ENCODE results near the gene TSPAN4. TPM values are rescaled to one million over a fixed set of nuclear protein-coding genes. Genes with fewer than 3 reads are reported as not detected.

The TSPAN4 gene
- total RNA-seq, 3 donors from 2014 or later (not counting 1 experiment from before 2014, with no cell fraction given): 11.2 to 18.6 (median 14.6) TPM

DNA sequence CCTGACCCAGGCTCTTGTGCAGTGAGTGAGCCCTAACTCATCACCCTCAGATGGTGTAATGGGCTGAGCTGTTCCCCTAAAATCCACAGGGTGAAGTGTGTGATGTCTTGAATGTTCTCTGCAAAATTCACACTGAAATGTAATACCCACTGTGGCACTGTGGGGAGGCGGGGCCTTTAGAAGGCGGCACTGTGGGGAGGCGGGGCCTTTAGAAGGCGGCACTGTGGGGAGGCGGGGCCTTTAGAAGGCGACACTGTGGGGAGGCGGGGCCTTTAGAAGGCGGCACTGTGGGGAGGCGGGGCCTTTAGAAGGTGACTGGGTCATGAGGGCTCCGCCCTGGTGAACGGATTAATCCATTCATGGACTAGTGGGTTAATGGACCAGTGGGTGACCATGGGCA lies 34.9 kb downstream of the TSPAN4 start:
- Histone ChIP-seq H3K27ac (ENCODE audit: low read length) (no peak overlapping the region), H3K36me3 (ENCODE audit: control insufficient read depth, insufficient read depth, low read length) (peaks cover 7% of the 10 kb centered on the region), H3K4me1 (ENCODE audit: control insufficient read depth, insufficient read depth, low read length) (no peaks in the 10 kb centered on the region), H3K9me3 (ENCODE audit: control insufficient read depth, insufficient read depth, low read length) (no peaks in the 10 kb centered on the region), H3K4me3 (ENCODE audit: low read length) (no peak overlapping the region), H3K27me3 (ENCODE audit: control insufficient read depth, insufficient read depth, low read length) (no peaks in the 10 kb centered on the region)
- Mint-ChIP-seq H3K27ac (no peak overlapping the region), H3K4me1 (no peaks in the 10 kb centered on the region), H3K36me3 (no peaks in the 10 kb centered on the region), H3K4me3 (no peak overlapping the region), H3K9me3 (no peaks in the 10 kb centered on the region), H3K27me3 (ENCODE audit: low read depth in 2 of 2) (no peaks in the 10 kb centered on the region)
- no peak for ATAC-seq
- no peak for DNase-seq
- intact Hi-C loops (cut with micrococcal nuclease): no loop called here
- TF ChIP-seq, protein P1, sequence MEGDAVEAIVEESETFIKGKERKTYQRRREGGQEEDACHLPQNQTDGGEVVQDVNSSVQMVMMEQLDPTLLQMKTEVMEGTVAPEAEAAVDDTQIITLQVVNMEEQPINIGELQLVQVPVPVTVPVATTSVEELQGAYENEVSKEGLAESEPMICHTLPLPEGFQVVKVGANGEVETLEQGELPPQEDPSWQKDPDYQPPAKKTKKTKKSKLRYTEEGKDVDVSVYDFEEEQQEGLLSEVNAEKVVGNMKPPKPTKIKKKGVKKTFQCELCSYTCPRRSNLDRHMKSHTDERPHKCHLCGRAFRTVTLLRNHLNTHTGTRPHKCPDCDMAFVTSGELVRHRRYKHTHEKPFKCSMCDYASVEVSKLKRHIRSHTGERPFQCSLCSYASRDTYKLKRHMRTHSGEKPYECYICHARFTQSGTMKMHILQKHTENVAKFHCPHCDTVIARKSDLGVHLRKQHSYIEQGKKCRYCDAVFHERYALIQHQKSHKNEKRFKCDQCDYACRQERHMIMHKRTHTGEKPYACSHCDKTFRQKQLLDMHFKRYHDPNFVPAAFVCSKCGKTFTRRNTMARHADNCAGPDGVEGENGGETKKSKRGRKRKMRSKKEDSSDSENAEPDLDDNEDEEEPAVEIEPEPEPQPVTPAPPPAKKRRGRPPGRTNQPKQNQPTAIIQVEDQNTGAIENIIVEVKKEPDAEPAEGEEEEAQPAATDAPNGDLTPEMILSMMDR (IDR thresholded peaks at IDR 0.05): no peak
- WGBS (ENCODE audit: insufficient coverage): 96% methylated on average over 11 of the region's 11 CpGs

DNA sequence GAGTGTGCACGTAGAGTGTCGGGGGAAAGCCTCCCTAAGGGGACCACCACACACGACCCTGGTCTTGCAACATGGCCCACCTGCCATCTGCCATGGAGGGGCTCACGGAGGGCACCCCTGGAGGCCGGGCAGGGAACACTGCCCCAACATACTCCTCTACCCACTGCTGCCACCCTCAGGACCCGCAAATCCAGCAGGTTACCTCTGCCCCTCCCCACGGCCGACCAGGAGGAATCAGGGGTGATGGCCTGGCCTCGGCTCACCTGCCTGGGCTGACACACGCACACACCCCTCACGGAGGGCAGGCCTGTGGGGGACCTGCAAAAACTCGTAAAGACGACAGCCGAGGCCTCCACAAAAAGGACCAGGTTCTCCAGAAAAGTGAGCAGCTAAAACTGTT lies 37.8 kb downstream of the TSPAN4 start:
- Mint-ChIP-seq H3K4me3 (no peak overlapping the region), H3K27ac (no peak overlapping the region), H3K4me1 (no peaks in the 10 kb centered on the region), H3K36me3 (no peaks in the 10 kb centered on the region), H3K9me3 (no peaks in the 10 kb centered on the region), H3K27me3 (ENCODE audit: low read depth in 2 of 2) (no peaks in the 10 kb centered on the region)
- intact Hi-C loops (cut with micrococcal nuclease): no loop called here
- Histone ChIP-seq H3K36me3 (ENCODE audit: control insufficient read depth, insufficient read depth, low read length) (peaks cover 4% of the 10 kb centered on the region), H3K4me1 (ENCODE audit: control insufficient read depth, insufficient read depth, low read length) (no peaks in the 10 kb centered on the region), H3K27me3 (ENCODE audit: control insufficient read depth, insufficient read depth, low read length) (no peaks in the 10 kb centered on the region), H3K4me3 (ENCODE audit: low read length) (no peak overlapping the region), H3K27ac (ENCODE audit: low read length) (no peak overlapping the region), H3K9me3 (ENCODE audit: control insufficient read depth, insufficient read depth, low read length) (no peaks in the 10 kb centered on the region)
- WGBS (ENCODE audit: insufficient coverage): 91% methylated on average over 14 of the region's 14 CpGs
- TF ChIP-seq, protein P1 (IDR thresholded peaks at IDR 0.05): no peak
- DNase-seq (no peak), ATAC-seq (no peak)

DNA sequence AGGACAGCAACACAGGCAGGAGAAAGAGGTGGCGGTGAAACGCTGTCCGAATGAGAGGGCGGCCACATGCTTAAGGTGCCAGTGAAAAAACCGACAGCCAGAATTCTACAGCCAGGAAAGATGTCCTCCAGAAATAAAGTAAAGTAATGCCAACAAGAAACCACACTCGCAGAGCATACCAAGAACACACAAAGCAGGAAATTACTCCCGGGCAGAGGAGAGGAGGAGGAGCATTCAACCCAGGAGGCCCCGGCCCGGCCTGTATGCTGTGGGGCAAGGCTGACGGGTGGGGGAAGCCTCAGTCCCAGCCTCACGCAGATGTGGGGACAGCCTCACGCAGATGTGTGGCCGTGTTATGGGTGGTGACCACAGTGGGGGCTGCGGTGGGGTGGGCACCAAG lies 39.9 kb downstream of the TSPAN4 start:
- Histone ChIP-seq H3K4me3 (ENCODE audit: low read length) (no peak overlapping the region), H3K27me3 (ENCODE audit: control insufficient read depth, insufficient read depth, low read length) (no peaks in the 10 kb centered on the region), H3K27ac (ENCODE audit: low read length) (no peak overlapping the region), H3K36me3 (ENCODE audit: control insufficient read depth, insufficient read depth, low read length) (peaks cover 4% of the 10 kb centered on the region), H3K9me3 (ENCODE audit: control insufficient read depth, insufficient read depth, low read length) (no peaks in the 10 kb centered on the region), H3K4me1 (ENCODE audit: control insufficient read depth, insufficient read depth, low read length) (no peaks in the 10 kb centered on the region)
- Mint-ChIP-seq H3K4me3 (no peak overlapping the region), H3K27ac (no peak overlapping the region), H3K36me3 (no peaks in the 10 kb centered on the region), H3K9me3 (no peaks in the 10 kb centered on the region), H3K4me1 (peaks cover 0 to 4% of the 10 kb centered on the region in 2 donors), H3K27me3 (ENCODE audit: low read depth in 2 of 2) (no peaks in the 10 kb centered on the region)
- intact Hi-C loops (cut with micrococcal nuclease): no loop called here
- no peak for DNase-seq
- ATAC-seq: no peak
- TF ChIP-seq, protein P1 (IDR thresholded peaks at IDR 0.05): no peak
- WGBS (ENCODE audit: insufficient coverage): 85% methylated on average over 14 of the region's 14 CpGs

DNA sequence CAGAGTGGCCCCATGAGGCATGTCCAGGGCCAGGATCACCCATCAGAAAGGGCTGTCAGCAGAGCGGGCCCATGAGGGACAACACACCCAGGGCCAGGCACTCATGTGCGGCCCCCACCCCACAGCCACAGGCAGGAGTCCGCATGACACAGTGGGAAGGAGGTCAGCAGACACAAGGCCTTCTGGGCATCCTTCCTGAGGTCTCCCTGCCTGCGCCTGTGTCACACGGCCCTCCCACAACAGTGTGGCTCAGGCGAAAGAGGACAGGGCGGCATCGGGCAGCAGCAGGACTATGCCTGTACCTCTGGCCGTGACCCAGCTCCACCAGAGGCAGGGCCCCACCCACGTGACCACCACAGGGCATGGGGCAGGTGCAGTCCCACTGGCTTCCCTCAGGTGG lies 40.9 kb downstream of the TSPAN4 start:
- Mint-ChIP-seq H3K36me3 (no peaks in the 10 kb centered on the region), H3K9me3 (no peaks in the 10 kb centered on the region), H3K4me1 (peaks cover 0 to 4% of the 10 kb centered on the region in 2 donors), H3K4me3 (no peak overlapping the region), H3K27ac (no peak overlapping the region), H3K27me3 (ENCODE audit: low read depth in 2 of 2) (no peaks in the 10 kb centered on the region)
- Histone ChIP-seq H3K4me1 (ENCODE audit: control insufficient read depth, insufficient read depth, low read length) (no peaks in the 10 kb centered on the region), H3K27me3 (ENCODE audit: control insufficient read depth, insufficient read depth, low read length) (no peaks in the 10 kb centered on the region), H3K36me3 (ENCODE audit: control insufficient read depth, insufficient read depth, low read length) (peaks cover 4% of the 10 kb centered on the region), H3K4me3 (ENCODE audit: low read length) (no peak overlapping the region), H3K27ac (ENCODE audit: low read length) (no peak overlapping the region), H3K9me3 (ENCODE audit: control insufficient read depth, insufficient read depth, low read length) (no peaks in the 10 kb centered on the region)
- 93% methylated on average over 10 of the region's 10 CpGs for WGBS (ENCODE audit: insufficient coverage)
- TF ChIP-seq, protein P1 (IDR thresholded peaks at IDR 0.05): no peak
- no peak for ATAC-seq
- DNase-seq: no peak
- intact Hi-C loops (cut with micrococcal nuclease): no loop called here
